Activated T-cell treated with anti-CD3 and anti-CD28 coated beads, Interleukin-2, amount 50 U/mL, for 4 hours (primary cell): Measurements from ENCODE around the gene IKZF3. TPM values are rescaled to one million over a fixed set of nuclear protein-coding genes. Genes with fewer than 3 reads are reported as not detected.

ENCODE experiments used
- ATAC-seq, 2 donors: fragments of 200-7000 bp; cut with Tn5 transposase; one replicate each; pipeline ENCODE4 v1.10.0; 2021
- DNase-seq: peaks from one replicate; pipeline ENCODE4 v3.0.0-alpha.2; 2020
- H3K27me3 Mint-ChIP-seq: one replicate; pipeline ENCODE4 v1.8.0; 2021; ENCODE audit warnings: low read depth, mixed read lengths
- H3K36me3 Mint-ChIP-seq: one replicate; pipeline ENCODE4 v1.8.0; 2022; ENCODE audit warnings: mixed read lengths; ENCODE audit not compliant: insufficient read depth
- H3K4me1 Mint-ChIP-seq: one replicate; pipeline ENCODE4 v1.8.0; 2021; ENCODE audit warnings: low read depth, mixed read lengths
- H3K4me3 Mint-ChIP-seq: one replicate; pipeline ENCODE4 v1.8.0; 2021; ENCODE audit warnings: mild to moderate bottlenecking, moderate library complexity, mixed read lengths
- H3K9me3 Mint-ChIP-seq: one replicate; pipeline ENCODE4 v1.8.0; 2021; ENCODE audit warnings: mixed read lengths
- total RNA-seq, 3 donors: library from RNA; stranded (reverse); gene quantifications; one replicate each; pipeline ENCODE4 v1.2.1, GENCODE V29; 2021

IKZF3 gene
- total RNA-seq, 3 donors from 2014 or later = 82.3 to 106 (median 91.6) TPM

DNA sequence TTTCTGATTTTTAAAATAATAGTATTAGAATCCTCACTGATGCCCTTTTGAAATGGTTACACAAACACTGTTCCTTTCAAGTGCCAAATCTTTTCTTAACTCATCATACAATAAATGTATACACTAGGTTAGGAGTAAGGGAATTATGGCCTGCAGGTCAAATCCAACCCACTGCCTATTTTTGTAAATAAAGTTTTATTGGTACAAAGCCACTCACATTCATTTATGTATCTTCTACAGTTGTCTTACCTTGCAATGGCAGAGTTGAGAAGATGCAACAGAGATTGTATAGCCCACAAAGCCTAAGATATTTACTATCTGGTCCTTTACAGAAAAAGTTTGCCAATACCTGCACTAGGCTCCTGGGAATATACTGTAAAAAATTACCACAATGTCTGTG lies 47.8 kb downstream of the IKZF3 start:
- Mint-ChIP-seq H3K27me3 (no peaks in the 10 kb centered on the region), H3K4me1 (peaks cover 79% of the 10 kb centered on the region), H3K9me3 (no peaks in the 10 kb centered on the region), H3K36me3 (peaks cover 46% of the 10 kb centered on the region), H3K4me3 (no peak overlapping the region)
- no peak for ATAC-seq
- DNase-seq = no peak

DNA sequence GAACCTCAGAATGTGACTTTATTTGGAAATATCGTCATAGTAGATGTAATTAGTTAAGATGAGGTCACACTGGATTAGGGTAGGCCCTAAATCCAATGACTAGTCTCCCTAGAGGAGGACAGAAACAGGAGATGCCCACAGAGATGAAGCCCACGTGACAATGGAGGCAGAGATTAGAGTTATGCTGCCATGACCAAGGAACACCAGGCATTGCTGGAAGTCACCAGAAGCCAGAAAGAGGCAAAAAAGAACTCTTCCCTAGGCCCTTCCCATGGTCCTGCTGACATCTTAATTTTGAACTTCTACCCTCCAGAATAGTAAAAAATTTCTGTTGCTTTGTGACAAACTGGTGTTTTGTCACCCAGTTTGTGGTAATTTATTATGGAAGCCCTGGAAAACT lies 49.6 kb downstream of the IKZF3 start:
- H3K4me1 Mint-ChIP-seq = peaks cover 71% of the 10 kb centered on the region
- ATAC-seq (no peak), DNase-seq (no peak)
- peak overlapping the region; percentile 75 for H3K4me3 Mint-ChIP-seq
- peaks cover 44% of the 10 kb centered on the region for H3K36me3 Mint-ChIP-seq
- H3K27me3 Mint-ChIP-seq = no peaks in the 10 kb centered on the region
- no peaks in the 10 kb centered on the region for H3K9me3 Mint-ChIP-seq

DNA sequence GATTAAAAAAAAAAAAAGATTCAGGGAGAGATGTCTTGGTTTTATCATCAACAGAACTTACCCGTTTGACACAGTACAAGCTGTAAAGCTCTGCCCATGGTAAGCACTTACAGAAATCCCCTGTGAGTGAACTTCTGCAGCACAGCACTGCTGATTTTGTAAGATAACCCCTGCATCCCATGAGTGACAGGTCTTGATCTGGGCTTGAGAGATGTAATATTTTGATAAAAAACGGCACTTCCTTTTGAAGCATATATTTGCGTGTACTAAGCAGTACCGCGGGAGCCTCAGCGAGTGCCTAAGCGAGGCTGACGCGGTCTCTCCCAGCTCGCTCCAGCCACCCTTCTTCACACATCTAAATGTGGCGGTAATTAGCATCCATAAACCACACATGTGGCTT lies 50.5 kb downstream of the IKZF3 start:
- Mint-ChIP-seq H3K27me3 (no peaks in the 10 kb centered on the region), H3K4me1 (peaks cover 72% of the 10 kb centered on the region), H3K36me3 (peaks cover 52% of the 10 kb centered on the region), H3K9me3 (no peaks in the 10 kb centered on the region), H3K4me3 (peak overlapping the region; percentile 75)
- DNase-seq (peak; percentile 26), ATAC-seq (peak; percentile 96 to 97)

DNA sequence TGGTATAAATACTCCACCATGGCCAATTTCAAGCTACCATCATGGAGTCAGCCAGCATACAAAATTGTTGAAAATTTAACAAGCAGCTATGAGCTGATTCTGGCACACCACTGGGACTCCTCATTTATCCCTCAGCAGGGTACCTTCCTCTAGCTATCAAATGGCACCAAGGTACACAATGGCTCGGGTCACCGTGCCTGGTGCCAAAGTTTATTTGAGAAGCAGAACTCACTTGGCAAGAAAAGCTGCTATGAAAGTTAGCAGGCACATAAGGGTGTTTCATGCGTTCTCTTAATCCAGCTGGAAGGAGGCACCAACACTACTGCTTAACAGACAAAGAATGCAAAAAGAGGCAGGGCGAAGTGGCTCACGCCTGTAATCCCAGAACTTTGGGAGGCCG lies 51.6 kb downstream of the IKZF3 start:
- Mint-ChIP-seq H3K36me3 (peaks cover 56% of the 10 kb centered on the region), H3K4me3 (peak overlapping the region; percentile 41), H3K4me1 (peaks cover 70% of the 10 kb centered on the region)

DNA sequence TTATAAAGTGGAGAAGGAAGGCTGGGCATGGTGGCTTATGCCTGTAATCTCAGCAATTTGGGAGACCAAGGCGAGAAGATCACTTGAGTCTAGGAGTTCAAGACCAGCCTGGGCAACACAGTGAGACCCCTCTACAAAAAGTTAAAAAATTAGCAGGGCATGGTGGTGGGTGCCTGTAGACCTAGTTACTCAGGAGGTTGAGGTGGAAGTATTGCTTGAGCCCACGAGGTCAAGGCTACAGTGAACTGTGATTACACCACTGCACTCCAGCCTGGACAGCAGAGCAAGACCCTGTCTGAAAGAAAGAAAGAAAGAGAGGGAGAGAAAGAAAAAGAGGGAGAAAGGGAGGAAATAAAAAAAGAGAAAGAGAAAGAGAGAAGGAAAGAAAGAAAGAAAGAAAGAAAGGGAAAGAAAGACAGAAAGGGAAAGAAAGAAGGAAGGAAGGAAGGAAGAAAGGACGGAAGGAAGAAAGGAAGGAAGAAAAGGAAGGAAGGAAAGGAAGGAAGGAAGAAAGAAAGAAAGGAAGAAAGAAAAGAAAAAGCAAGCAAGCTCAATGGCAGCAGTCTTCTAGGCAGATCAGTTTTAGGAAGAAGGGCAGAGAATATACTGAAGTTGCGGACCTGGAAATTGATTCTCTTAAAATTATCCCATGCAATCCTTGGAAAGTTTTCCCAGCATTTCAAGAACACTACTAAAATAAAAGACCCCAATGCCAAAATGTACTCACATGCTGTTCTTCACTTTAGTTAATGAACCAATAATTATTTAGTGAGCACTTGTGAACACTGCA lies 53.0 kb downstream of the IKZF3 start:
- no peak for ATAC-seq
- no peak for DNase-seq
- Mint-ChIP-seq H3K36me3 (peaks cover 61% of the 10 kb centered on the region), H3K9me3 (no peaks in the 10 kb centered on the region), H3K4me3 (no peak overlapping the region), H3K4me1 (peaks cover 78% of the 10 kb centered on the region), H3K27me3 (no peaks in the 10 kb centered on the region)

More for the DNA sequence above, 51.6 kb downstream of the IKZF3 start:
- no peaks in the 10 kb centered on the region for H3K27me3 Mint-ChIP-seq
- no peaks in the 10 kb centered on the region for H3K9me3 Mint-ChIP-seq
- DNase-seq = no peak
- ATAC-seq = no peak

DNA sequence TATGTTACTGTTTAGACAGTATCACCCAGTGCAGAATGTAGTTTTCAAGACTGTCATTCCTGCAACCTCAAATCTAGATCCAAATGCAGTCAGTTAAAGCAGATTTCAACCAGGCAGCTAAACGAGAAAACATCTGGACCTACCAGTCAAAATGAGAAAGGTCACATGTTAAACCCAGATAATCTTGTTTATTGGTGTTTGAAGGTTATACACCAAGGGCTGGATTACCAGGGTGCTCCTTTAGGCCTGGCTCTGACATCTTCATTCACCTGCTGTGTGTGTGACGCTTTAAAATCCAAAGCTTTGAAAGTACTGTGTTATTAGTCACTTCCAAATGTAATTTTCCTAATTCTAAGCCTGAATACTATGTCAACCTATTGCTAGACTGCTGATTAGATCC lies 54.9 kb downstream of the IKZF3 start:
- H3K9me3 Mint-ChIP-seq = no peaks in the 10 kb centered on the region
- DNase-seq (no peak), ATAC-seq (no peak)
- no peaks in the 10 kb centered on the region for H3K27me3 Mint-ChIP-seq
- H3K4me1 Mint-ChIP-seq = peaks cover 76% of the 10 kb centered on the region
- no peak overlapping the region for H3K4me3 Mint-ChIP-seq
- H3K36me3 Mint-ChIP-seq = peaks cover 60% of the 10 kb centered on the region

GRCh38 chr17:39808409-39808997 lies 55.6 kb downstream of the IKZF3 start:
- no peak overlapping the region for H3K4me3 Mint-ChIP-seq
- H3K36me3 Mint-ChIP-seq = peaks cover 56% of the 10 kb centered on the region
- DNase-seq (no peak), ATAC-seq (no peak)
- no peaks in the 10 kb centered on the region for H3K27me3 Mint-ChIP-seq
- H3K9me3 Mint-ChIP-seq = no peaks in the 10 kb centered on the region
- H3K4me1 Mint-ChIP-seq = peaks cover 70% of the 10 kb centered on the region

GRCh38 chr17:39804839-39805238 lies 59.3 kb downstream of the IKZF3 start:
- H3K4me1 Mint-ChIP-seq = peaks cover 62% of the 10 kb centered on the region
- no peaks in the 10 kb centered on the region for H3K9me3 Mint-ChIP-seq
- no peak overlapping the region for H3K4me3 Mint-ChIP-seq
- peaks cover 44% of the 10 kb centered on the region for H3K36me3 Mint-ChIP-seq
- no peaks in the 10 kb centered on the region for H3K27me3 Mint-ChIP-seq
- no peak for DNase-seq
- ATAC-seq = no peak

GRCh38 chr17:39801055-39801454 lies 63.1 kb downstream of the IKZF3 start:
- H3K36me3 Mint-ChIP-seq = peaks cover 35% of the 10 kb centered on the region
- DNase-seq = no peak
- H3K4me3 Mint-ChIP-seq = peak overlapping the region; percentile 8
- ATAC-seq = no peak
- peaks cover 62% of the 10 kb centered on the region for H3K4me1 Mint-ChIP-seq
- H3K9me3 Mint-ChIP-seq = no peaks in the 10 kb centered on the region
- H3K27me3 Mint-ChIP-seq = no peaks in the 10 kb centered on the region

DNA sequence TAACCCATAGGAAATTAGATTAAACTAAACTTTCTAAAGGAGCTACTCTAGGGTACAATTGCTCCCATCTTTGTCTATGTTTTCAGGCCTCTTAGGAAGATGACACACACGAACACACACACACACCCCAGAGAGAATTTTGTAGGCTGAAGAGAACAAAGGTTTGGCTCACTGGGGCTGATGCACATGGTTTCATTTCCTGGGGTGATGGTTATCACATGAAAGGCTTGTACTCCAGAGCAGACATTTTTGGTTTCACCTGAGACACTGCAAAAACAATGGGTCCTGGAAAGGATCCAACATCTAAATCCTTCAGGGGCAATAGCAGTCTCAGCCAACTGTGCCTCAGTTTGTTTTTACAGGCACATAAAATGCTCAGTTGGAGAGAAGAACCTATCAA lies 63.6 kb downstream of the IKZF3 start:
- H3K36me3 Mint-ChIP-seq = peaks cover 31% of the 10 kb centered on the region
- peaks cover 60% of the 10 kb centered on the region for H3K4me1 Mint-ChIP-seq
- no peaks in the 10 kb centered on the region for H3K9me3 Mint-ChIP-seq
- peak overlapping the region; percentile 8 for H3K4me3 Mint-ChIP-seq
- ATAC-seq = peak; percentile 99
- peak; percentile 48 for DNase-seq
- H3K27me3 Mint-ChIP-seq = no peaks in the 10 kb centered on the region

DNA sequence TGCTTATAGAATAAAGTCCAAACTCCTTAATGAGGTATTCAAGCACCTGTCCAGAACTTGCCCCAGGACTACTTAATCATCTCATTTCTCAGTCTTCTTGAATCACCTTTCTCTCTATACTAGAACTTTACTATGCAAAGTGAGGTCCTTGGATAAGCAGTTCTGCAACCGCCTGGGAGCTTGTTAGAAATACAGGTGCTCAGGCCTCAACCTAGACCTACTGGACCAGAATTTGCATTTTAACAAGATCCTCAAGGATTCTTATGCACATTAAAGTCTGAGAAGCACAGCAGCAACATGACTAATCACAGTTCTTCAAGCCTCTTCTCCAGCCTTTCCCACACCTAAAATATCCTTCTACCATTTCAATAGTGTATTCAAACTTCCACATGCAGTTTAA lies 64.7 kb downstream of the IKZF3 start:
- Mint-ChIP-seq H3K4me1 (peaks cover 57% of the 10 kb centered on the region), H3K27me3 (no peaks in the 10 kb centered on the region), H3K36me3 (peaks cover 23% of the 10 kb centered on the region), H3K4me3 (no peak overlapping the region), H3K9me3 (no peaks in the 10 kb centered on the region)
- no peak for ATAC-seq
- no peak for DNase-seq

GRCh38 chr17:39794249-39794970 lies 69.7 kb downstream of the IKZF3 start:
- ATAC-seq = peak in 1 of 2 donors; percentile 7
- peak overlapping the region; percentile 16 for H3K4me3 Mint-ChIP-seq

DNA sequence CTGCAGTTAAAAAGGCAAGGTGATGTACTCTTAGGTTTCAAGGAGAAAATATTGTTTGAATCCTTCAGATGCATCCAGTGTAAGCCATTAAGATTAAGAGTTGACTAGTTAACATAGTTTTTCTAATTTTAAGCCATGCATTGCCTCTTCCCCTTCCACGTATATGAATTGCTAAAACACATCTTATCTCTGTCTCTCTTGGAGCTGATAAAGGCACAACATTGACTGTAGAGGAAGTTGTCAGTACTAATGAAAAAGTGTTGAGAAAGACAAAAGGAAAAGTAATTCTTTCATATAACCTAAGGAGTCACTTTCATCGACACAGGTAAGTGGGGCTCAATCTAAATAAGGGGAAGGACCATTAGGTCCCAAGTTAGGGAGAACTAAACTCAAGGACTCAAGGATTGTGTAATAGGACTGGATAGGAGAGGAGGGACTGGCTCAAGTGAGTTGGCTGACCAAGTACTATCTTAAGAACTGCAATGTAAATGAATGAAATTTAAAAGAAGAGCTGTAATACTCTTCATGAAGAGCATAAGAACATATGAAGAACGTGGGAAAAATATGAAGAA lies 70.7 kb downstream of the IKZF3 start:
- no peaks in the 10 kb centered on the region for H3K27me3 Mint-ChIP-seq
- peak overlapping the region; percentile 50 for H3K4me3 Mint-ChIP-seq
- ATAC-seq (no peak), DNase-seq (no peak)
- peaks cover 32% of the 10 kb centered on the region for H3K36me3 Mint-ChIP-seq
- peaks cover 70% of the 10 kb centered on the region for H3K4me1 Mint-ChIP-seq
- no peaks in the 10 kb centered on the region for H3K9me3 Mint-ChIP-seq

More at GRCh38 chr17:39794249-39794970, 69.7 kb downstream of the IKZF3 start:
- DNase-seq = no peak
- Mint-ChIP-seq H3K36me3 (peaks cover 29% of the 10 kb centered on the region), H3K9me3 (no peaks in the 10 kb centered on the region), H3K4me1 (peaks cover 77% of the 10 kb centered on the region), H3K27me3 (no peaks in the 10 kb centered on the region)

GRCh38 chr17:39792526-39793221 lies 71.4 kb downstream of the IKZF3 start:
- peak; percentile 64 to 68 for ATAC-seq
- no peak for DNase-seq
- peak overlapping the region; percentile 50 for H3K4me3 Mint-ChIP-seq
- H3K27me3 Mint-ChIP-seq = no peaks in the 10 kb centered on the region
- H3K4me1 Mint-ChIP-seq = peaks cover 69% of the 10 kb centered on the region
- H3K36me3 Mint-ChIP-seq = peaks cover 34% of the 10 kb centered on the region
- H3K9me3 Mint-ChIP-seq = no peaks in the 10 kb centered on the region
